Mammary epithelial cell (primary cell): Measurements from ENCODE around the gene SEC22A.
A peak's percentile ranks its signal among the peaks of the same experiment; 100 is the strongest.

Experiments
- CTCF ChIP-seq, 2 donors: IDR thresholded peaks in 1 of 2; conservative IDR thresholded peaks in 1 of 2; 2 replicates each; pipeline ENCODE4 v1.5.1; 2011 to 2012; ENCODE audit warnings: inconsistent platforms in 2 of 2, low read length in 2 of 2, mild to moderate bottlenecking in 2 of 2, control low read depth in 1 of 2, low read depth in 1 of 2; ENCODE audit not compliant: insufficient read depth in 1 of 2; ENCODE audit errors: extremely low read depth in 1 of 2
- EZH2 ChIP-seq: IDR thresholded peaks from 2 replicates; pipeline ENCODE4 v1.6.1; 2012; ENCODE audit warnings: low read length, inconsistent platforms, borderline replicate concordance

GRCh38 chr3:123161167-123161566 lies 40.6 kb upstream of the SEC22A start:
- TF ChIP-seq CTCF (conservative IDR thresholded peaks at IDR 0.05 in 1 of 2, IDR thresholded peaks at IDR 0.05 in 1 of 2; ENCODE audit: extremely low read depth in 1 of 2, insufficient read depth in 1 of 2, low read depth in 1 of 2, low read length in 2 of 2): peak in 1 of 2 donors; percentile 3
- TF ChIP-seq EZH2: no peak
